HepG2 (cell line): ENCODE results near the gene METTL22. TPM values are rescaled to one million over a fixed set of nuclear protein-coding genes. Genes with fewer than 3 reads are reported as not detected.

ENCODE experiments used
- ASH2L ChIP-seq: fragments of 300-600, 200-600 bp; sonication (generic); IDR thresholded peaks from 2 replicates; pipeline ENCODE4 v1.7.0; 2017; ENCODE audit warnings: low read depth, mild to moderate bottlenecking, moderate library complexity, mixed read lengths, low read length; ENCODE audit not compliant: insufficient read length
- ATF7 ChIP-seq, 2 experiments: fragments of 450-650 bp in 1 of 2; sonication (generic) in 1 of 2; formaldehyde crosslinking in 1 of 2; IDR thresholded peaks; 2 replicates each; pipeline versions ENCODE4 v1.4.0 to v1.6.1; 2016 to 2020; ENCODE audit warnings: antibody characterized with exemption in 1 of 2, mild to moderate bottlenecking in 1 of 2, missing genetic modification reagents in 1 of 2
- BATF2 ChIP-seq: sonication (generic); formaldehyde crosslinking; IDR thresholded peaks from 2 replicates; pipeline ENCODE4 v1.8.0; 2022; ENCODE audit warnings: mild to moderate bottlenecking, missing genetic modification reagents, moderate library complexity
- CHD2 ChIP-seq: IDR thresholded peaks from 2 replicates; pipeline ENCODE4 v1.6.1; 2011; ENCODE audit warnings: low read depth, low read length, improper control_type of control experiment
- DPF2 ChIP-seq: sonication (generic); formaldehyde crosslinking; IDR thresholded peaks from 2 replicates; pipeline ENCODE4 v1.4.0; 2020; ENCODE audit warnings: mild to moderate bottlenecking, low read depth, missing genetic modification reagents, borderline replicate concordance
- HIC2 ChIP-seq: sonication (generic); formaldehyde crosslinking; IDR thresholded peaks from 2 replicates; pipeline ENCODE4 v1.9.0; 2022; ENCODE audit warnings: low read depth, missing genetic modification reagents
- ISL2 ChIP-seq: sonication (generic); formaldehyde crosslinking; IDR thresholded peaks from 2 replicates; pipeline ENCODE4 v1.5.0; 2020; ENCODE audit warnings: missing genetic modification reagents
- POLR2G ChIP-seq: fragments of 200-400 bp; formaldehyde crosslinking; IDR thresholded peaks from 2 replicates; pipeline ENCODE4 v1.6.1; 2018; ENCODE audit warnings: mild to moderate bottlenecking, low read depth, low read length, moderate library complexity
- SRSF4 ChIP-seq: fragments of 200-400 bp; formaldehyde crosslinking; IDR thresholded peaks from one replicate; pipeline ENCODE4 v1.6.1; 2018; ENCODE audit warnings: mild to moderate bottlenecking, low read depth, low read length, moderate library complexity; ENCODE audit not compliant: poor library complexity, severe bottlenecking
- ZNF224 ChIP-seq: sonication (generic); formaldehyde crosslinking; IDR thresholded peaks from 2 replicates; pipeline ENCODE4 v1.5.0; 2020; ENCODE audit warnings: mild to moderate bottlenecking, missing genetic modification reagents
- ZNF274 ChIP-seq: sonication (generic); formaldehyde crosslinking; IDR thresholded peaks from 2 replicates; pipeline ENCODE4 v1.5.1; 2020; ENCODE audit warnings: mild to moderate bottlenecking, missing genetic modification reagents
- ZNF512B ChIP-seq: sonication (generic); formaldehyde crosslinking; IDR thresholded peaks from 2 replicates; pipeline ENCODE4 v1.5.1; 2020; ENCODE audit warnings: missing genetic modification reagents, mild to moderate bottlenecking, borderline replicate concordance
- ZNF800 ChIP-seq: sonication (generic); formaldehyde crosslinking; IDR thresholded peaks from 2 replicates; pipeline ENCODE4 v1.4.0; 2020; ENCODE audit warnings: missing genetic modification reagents
- polyA plus RNA-seq, 8 experiments: library from polyadenylated mRNA; depleted of rRNA in 3 of 8; stranded (reverse) in 7 of 8; unstranded in 1 of 8; fragments of >200 nt; fragmentation: Illumina TruSeq in 4 of 8; extraction: Trizol in 4 of 8; gene quantifications; 2 replicates each; pipeline versions ENCODE4 v1.2.1 to v1.2.3, GENCODE V29; 2011 to 2016; ENCODE audit warnings: low read depth in 4 of 8, missing spikeins in 1 of 8, mixed read lengths in 1 of 8; ENCODE audit not compliant: insufficient read depth in 1 of 8
- total RNA-seq, 5 experiments: library from RNA; depleted of rRNA; stranded (reverse); fragments of >200 nt; fragmentation: Illumina TruSeq; extraction: Trizol; gene quantifications; 2 replicates each; pipeline ENCODE4 v1.2.3, GENCODE V29; 2016; ENCODE audit warnings: low read depth in 1 of 5
- TF ChIP-seq, protein P1 (sequence below): sonication (generic); formaldehyde crosslinking; conservative IDR thresholded peaks from 2 replicates; pipeline ENCODE4 v1.4.0; 2020; ENCODE audit warnings: missing genetic modification reagents
- TF ChIP-seq, protein P2 (sequence below): sonication (generic); formaldehyde crosslinking; conservative IDR thresholded peaks from 2 replicates; pipeline ENCODE4 v1.5.0; 2020; ENCODE audit warnings: missing genetic modification reagents
- TF ChIP-seq, protein P3 (sequence below): sonication (generic); formaldehyde crosslinking; IDR thresholded peaks from 2 replicates; pipeline ENCODE4 v1.4.0; 2020; ENCODE audit warnings: missing genetic modification reagents, mild to moderate bottlenecking, borderline replicate concordance

METTL22 gene
- total and polyA plus RNA-seq, 2 of the 13 experiments (the other 11 are each of a cell fraction or from before 2014, with no cell fraction given), result 36.2 to 94.8 TPM

GRCh38 chr16:8600144-8600775, 21.2 kb upstream of the METTL22 start (continued):
- TF ChIP-seq ZNF224 (CRISPR knock-in tag) (no peak), BATF2 (CRISPR knock-in tag) (0 out of 2 replicates have a peak, but pooled peaks have one; percentile 26), CHD2 (no peak), DPF2 (CRISPR knock-in tag) (no peak), ATF7 (IDR thresholded peaks at IDR 0.05) (no peak), ATF7 (CRISPR knock-in tag; IDR thresholded peaks at IDR 0.05) (no peak), ZNF512B (CRISPR knock-in tag) (no peak), ASH2L (no peak), POLR2G (no peak), ZNF800 (CRISPR knock-in tag) (no peak), ZNF274 (CRISPR knock-in tag) (no peak), ISL2 (CRISPR knock-in tag) (no peak), SRSF4 (no peak), HIC2 (CRISPR knock-in tag) (no peak)
- TF ChIP-seq, protein P1, sequence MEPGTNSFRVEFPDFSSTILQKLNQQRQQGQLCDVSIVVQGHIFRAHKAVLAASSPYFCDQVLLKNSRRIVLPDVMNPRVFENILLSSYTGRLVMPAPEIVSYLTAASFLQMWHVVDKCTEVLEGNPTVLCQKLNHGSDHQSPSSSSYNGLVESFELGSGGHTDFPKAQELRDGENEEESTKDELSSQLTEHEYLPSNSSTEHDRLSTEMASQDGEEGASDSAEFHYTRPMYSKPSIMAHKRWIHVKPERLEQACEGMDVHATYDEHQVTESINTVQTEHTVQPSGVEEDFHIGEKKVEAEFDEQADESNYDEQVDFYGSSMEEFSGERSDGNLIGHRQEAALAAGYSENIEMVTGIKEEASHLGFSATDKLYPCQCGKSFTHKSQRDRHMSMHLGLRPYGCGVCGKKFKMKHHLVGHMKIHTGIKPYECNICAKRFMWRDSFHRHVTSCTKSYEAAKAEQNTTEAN, result no peak
- TF ChIP-seq, protein P2, sequence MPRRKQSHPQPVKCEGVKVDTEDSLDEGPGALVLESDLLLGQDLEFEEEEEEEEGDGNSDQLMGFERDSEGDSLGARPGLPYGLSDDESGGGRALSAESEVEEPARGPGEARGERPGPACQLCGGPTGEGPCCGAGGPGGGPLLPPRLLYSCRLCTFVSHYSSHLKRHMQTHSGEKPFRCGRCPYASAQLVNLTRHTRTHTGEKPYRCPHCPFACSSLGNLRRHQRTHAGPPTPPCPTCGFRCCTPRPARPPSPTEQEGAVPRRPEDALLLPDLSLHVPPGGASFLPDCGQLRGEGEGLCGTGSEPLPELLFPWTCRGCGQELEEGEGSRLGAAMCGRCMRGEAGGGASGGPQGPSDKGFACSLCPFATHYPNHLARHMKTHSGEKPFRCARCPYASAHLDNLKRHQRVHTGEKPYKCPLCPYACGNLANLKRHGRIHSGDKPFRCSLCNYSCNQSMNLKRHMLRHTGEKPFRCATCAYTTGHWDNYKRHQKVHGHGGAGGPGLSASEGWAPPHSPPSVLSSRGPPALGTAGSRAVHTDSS, result no peak
- TF ChIP-seq, protein P3, sequence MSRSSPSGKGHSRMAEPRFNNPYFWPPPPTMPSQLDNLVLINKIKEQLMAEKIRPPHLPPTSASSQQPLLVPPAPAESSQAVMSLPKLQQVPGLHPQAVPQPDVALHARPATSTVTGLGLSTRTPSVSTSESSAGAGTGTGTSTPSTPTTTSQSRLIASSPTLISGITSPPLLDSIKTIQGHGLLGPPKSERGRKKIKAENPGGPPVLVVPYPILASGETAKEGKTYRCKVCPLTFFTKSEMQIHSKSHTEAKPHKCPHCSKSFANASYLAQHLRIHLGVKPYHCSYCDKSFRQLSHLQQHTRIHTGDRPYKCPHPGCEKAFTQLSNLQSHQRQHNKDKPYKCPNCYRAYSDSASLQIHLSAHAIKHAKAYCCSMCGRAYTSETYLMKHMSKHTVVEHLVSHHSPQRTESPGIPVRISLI (CRISPR knock-in tag), result no peak
